Liver (tissue), 9 donors: ENCODE results near the gene SFMBT2. TPM values are rescaled to one million over a fixed set of nuclear protein-coding genes. Genes with fewer than 3 reads are reported as not detected.

Experiments
- DNase-seq: peaks from one replicate; pipeline ENCODE4 v3.0.0-alpha.2; 2017; ENCODE audit warnings: low spot score
- H3K27ac ChIP-seq, 2 donors: one replicate each; pipeline ENCODE4 v1.7.0; 2013; ENCODE audit warnings: inconsistent platforms in 2 of 2, low read length in 2 of 2, control low read depth in 1 of 2, low read depth in 1 of 2, mild to moderate bottlenecking in 1 of 2
- H3K27me3 ChIP-seq, 4 donors: one replicate each; pipeline versions ENCODE4 v1.6.1 to v1.7.0; 2013; ENCODE audit warnings: low read length in 3 of 4, inconsistent platforms in 1 of 4, mild to moderate bottlenecking in 1 of 4, moderate library complexity in 1 of 4; ENCODE audit not compliant: control insufficient read depth in 4 of 4, insufficient read depth in 4 of 4
- H3K36me3 ChIP-seq, 4 donors: one replicate each; pipeline versions ENCODE4 v1.6.1 to v1.7.0; 2013; ENCODE audit warnings: low read length in 3 of 4, mild to moderate bottlenecking in 3 of 4, low read depth in 1 of 4, moderate library complexity in 1 of 4; ENCODE audit not compliant: control insufficient read depth in 4 of 4, insufficient read depth in 3 of 4
- H3K4me1 ChIP-seq, 4 donors: one replicate each; pipeline versions ENCODE4 v1.6.1 to v1.7.0; 2013; ENCODE audit warnings: low read length in 3 of 4, mild to moderate bottlenecking in 3 of 4, moderate library complexity in 1 of 4; ENCODE audit not compliant: control insufficient read depth in 4 of 4, insufficient read depth in 4 of 4
- H3K4me3 ChIP-seq, 3 donors: one replicate each; pipeline versions ENCODE4 v1.6.1 to v1.7.0; 2013; ENCODE audit warnings: low read length in 3 of 3, control low read depth in 1 of 3, low read depth in 1 of 3, mild to moderate bottlenecking in 1 of 3
- H3K9ac ChIP-seq, 2 donors: one replicate each; pipeline ENCODE4 v1.7.0; 2013; ENCODE audit warnings: low read length in 2 of 2, mild to moderate bottlenecking in 2 of 2, moderate library complexity in 2 of 2, control low read depth in 1 of 2, low read depth in 1 of 2
- H3K9me3 ChIP-seq, 4 donors: one replicate each; pipeline versions ENCODE4 v1.6.1 to v1.7.0; 2013; ENCODE audit warnings: low read length in 3 of 4; ENCODE audit not compliant: control insufficient read depth in 4 of 4
- ATF3 ChIP-seq: IDR thresholded peaks from 2 replicates; pipeline ENCODE4 v1.6.1; 2016; ENCODE audit warnings: antibody characterized with exemption
- CTCF ChIP-seq: fragments of 150-350 bp; IDR thresholded peaks from 2 replicates; pipeline ENCODE4 v1.5.1; 2017; ENCODE audit warnings: improper control_type of control experiment, low read depth, low read length; ENCODE audit not compliant: missing input control
- EGR1 ChIP-seq, 2 donors: IDR thresholded peaks; 2 replicates each; pipeline ENCODE4 v1.6.1; 2016 to 2018; ENCODE audit warnings: antibody characterized with exemption in 2 of 2, low read depth in 2 of 2
- FOXA1 ChIP-seq: IDR thresholded peaks from 2 replicates; pipeline ENCODE4 v1.6.1; 2016; ENCODE audit warnings: antibody characterized with exemption
- FOXA2 ChIP-seq: IDR thresholded peaks from 2 replicates; pipeline ENCODE4 v1.6.1; 2016; ENCODE audit warnings: antibody characterized with exemption
- GABPA ChIP-seq, 2 donors: IDR thresholded peaks in 1 of 2; conservative IDR thresholded peaks in 1 of 2; 2 replicates each; pipeline ENCODE4 v1.6.1; 2016; ENCODE audit warnings: antibody characterized with exemption in 2 of 2, mild to moderate bottlenecking in 1 of 2, moderate library complexity in 1 of 2
- HNF4A ChIP-seq, 2 donors: conservative IDR thresholded peaks; 2 replicates each; pipeline ENCODE4 v1.6.1; 2016; ENCODE audit warnings: antibody characterized with exemption in 2 of 2, mild to moderate bottlenecking in 2 of 2
- HNF4G ChIP-seq: IDR thresholded peaks from 2 replicates; pipeline ENCODE4 v1.6.1; 2016; ENCODE audit warnings: antibody characterized with exemption
- JUND ChIP-seq, 2 donors: IDR thresholded peaks; 2 replicates each; pipeline ENCODE4 v1.6.1; 2016; ENCODE audit warnings: antibody characterized with exemption in 2 of 2
- MAX ChIP-seq: IDR thresholded peaks from 2 replicates; pipeline ENCODE4 v1.6.1; 2016; ENCODE audit warnings: antibody characterized with exemption
- NR2F2 ChIP-seq: IDR thresholded peaks from 2 replicates; pipeline ENCODE4 v1.6.1; 2016; ENCODE audit warnings: antibody characterized with exemption
- RAD21 ChIP-seq, 2 donors: IDR thresholded peaks; 2 replicates each; pipeline ENCODE4 v1.6.1; 2016; ENCODE audit warnings: antibody characterized with exemption in 2 of 2, mild to moderate bottlenecking in 2 of 2
- RXRA ChIP-seq, 2 donors: IDR thresholded peaks; 2 replicates each; pipeline ENCODE4 v1.6.1; 2017 to 2018; ENCODE audit warnings: antibody characterized with exemption in 2 of 2, mild to moderate bottlenecking in 1 of 2
- SP1 ChIP-seq: IDR thresholded peaks from 2 replicates; pipeline ENCODE4 v1.6.1; 2018; ENCODE audit warnings: antibody characterized with exemption, mild to moderate bottlenecking
- TAF1 ChIP-seq: conservative IDR thresholded peaks from 2 replicates; pipeline ENCODE4 v1.6.1; 2016; ENCODE audit warnings: antibody characterized with exemption, mild to moderate bottlenecking
- YY1 ChIP-seq: IDR thresholded peaks from 2 replicates; pipeline ENCODE4 v1.6.1; 2016; ENCODE audit warnings: antibody characterized with exemption, mild to moderate bottlenecking
- ZBTB33 ChIP-seq: IDR thresholded peaks from 2 replicates; pipeline ENCODE4 v1.6.1; 2016; ENCODE audit warnings: antibody characterized with exemption
- polyA plus RNA-seq, 2 donors: library from polyadenylated mRNA; stranded (reverse) in 1 of 2; unstranded in 1 of 2; fragments of 200-250 nt in 1 of 2; fragments of >200 nt in 1 of 2; fragmentation: Nextera tagmentation in 1 of 2; extraction: Ambion mirVana in 1 of 2; gene quantifications; one replicate each; pipeline versions ENCODE4 v1.2.1 to v1.2.3, GENCODE V29; 2013 to 2015
- total RNA-seq, 2 donors: library from RNA; depleted of rRNA; stranded (reverse); fragments of >200 nt; gene quantifications; one replicate each; pipeline ENCODE4 v1.2.3, GENCODE V29; 2014
- TF ChIP-seq, protein P1 (sequence below): IDR thresholded peaks from 2 replicates; pipeline ENCODE4 v1.6.1; 2016; ENCODE audit warnings: antibody characterized with exemption, mild to moderate bottlenecking
- donor health status: healthy.
- donor health status: healthy.
- donor health status: healthy.
- donor health status: healthy.
- donor health status: healthy.

The SFMBT2 gene
- total and polyA plus RNA-seq, 4 donors: 0.46 to 2.8 (median 1.5) TPM

- H3K9ac ChIP-seq: no peak overlapping the region
Measured at GRCh38 chr10:7296076-7296475, 114.8 kb downstream of the SFMBT2 start.

More at GRCh38 chr10:7296076-7296475, 114.8 kb downstream of the SFMBT2 start:
- no peaks in the 10 kb centered on the region for H3K9me3 ChIP-seq
- no peaks in the 10 kb centered on the region for H3K27me3 ChIP-seq
- H3K36me3 ChIP-seq: no peaks in the 10 kb centered on the region
- no peaks in the 10 kb centered on the region for H3K4me1 ChIP-seq
- TF ChIP-seq JUND (IDR thresholded peaks at IDR 0.05): no peak
- TF ChIP-seq, protein P1, sequence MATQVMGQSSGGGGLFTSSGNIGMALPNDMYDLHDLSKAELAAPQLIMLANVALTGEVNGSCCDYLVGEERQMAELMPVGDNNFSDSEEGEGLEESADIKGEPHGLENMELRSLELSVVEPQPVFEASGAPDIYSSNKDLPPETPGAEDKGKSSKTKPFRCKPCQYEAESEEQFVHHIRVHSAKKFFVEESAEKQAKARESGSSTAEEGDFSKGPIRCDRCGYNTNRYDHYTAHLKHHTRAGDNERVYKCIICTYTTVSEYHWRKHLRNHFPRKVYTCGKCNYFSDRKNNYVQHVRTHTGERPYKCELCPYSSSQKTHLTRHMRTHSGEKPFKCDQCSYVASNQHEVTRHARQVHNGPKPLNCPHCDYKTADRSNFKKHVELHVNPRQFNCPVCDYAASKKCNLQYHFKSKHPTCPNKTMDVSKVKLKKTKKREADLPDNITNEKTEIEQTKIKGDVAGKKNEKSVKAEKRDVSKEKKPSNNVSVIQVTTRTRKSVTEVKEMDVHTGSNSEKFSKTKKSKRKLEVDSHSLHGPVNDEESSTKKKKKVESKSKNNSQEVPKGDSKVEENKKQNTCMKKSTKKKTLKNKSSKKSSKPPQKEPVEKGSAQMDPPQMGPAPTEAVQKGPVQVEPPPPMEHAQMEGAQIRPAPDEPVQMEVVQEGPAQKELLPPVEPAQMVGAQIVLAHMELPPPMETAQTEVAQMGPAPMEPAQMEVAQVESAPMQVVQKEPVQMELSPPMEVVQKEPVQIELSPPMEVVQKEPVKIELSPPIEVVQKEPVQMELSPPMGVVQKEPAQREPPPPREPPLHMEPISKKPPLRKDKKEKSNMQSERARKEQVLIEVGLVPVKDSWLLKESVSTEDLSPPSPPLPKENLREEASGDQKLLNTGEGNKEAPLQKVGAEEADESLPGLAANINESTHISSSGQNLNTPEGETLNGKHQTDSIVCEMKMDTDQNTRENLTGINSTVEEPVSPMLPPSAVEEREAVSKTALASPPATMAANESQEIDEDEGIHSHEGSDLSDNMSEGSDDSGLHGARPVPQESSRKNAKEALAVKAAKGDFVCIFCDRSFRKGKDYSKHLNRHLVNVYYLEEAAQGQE: no peak
- TF ChIP-seq YY1: no peak
- TF ChIP-seq FOXA2: no peak
- no peak for TF ChIP-seq RXRA (IDR thresholded peaks at IDR 0.05)
- TF ChIP-seq GABPA (IDR thresholded peaks at IDR 0.05 in 1 of 2, conservative IDR thresholded peaks at IDR 0.05 in 1 of 2): no peak
- no peak for TF ChIP-seq FOXA1
- TF ChIP-seq NR2F2: no peak
- no peak for TF ChIP-seq MAX
- no peak for TF ChIP-seq EGR1 (IDR thresholded peaks at IDR 0.05; ENCODE audit: low read depth in 2 of 2)
- TF ChIP-seq ZBTB33: no peak
- no peak for TF ChIP-seq TAF1
- TF ChIP-seq HNF4A (conservative IDR thresholded peaks at IDR 0.05): no peak
- TF ChIP-seq RAD21 (IDR thresholded peaks at IDR 0.05): no peak
- no peak for TF ChIP-seq CTCF
- no peak for TF ChIP-seq SP1
- TF ChIP-seq ATF3: no peak
- TF ChIP-seq HNF4G: no peak
- H3K27ac ChIP-seq: no peak overlapping the region
- no peak for DNase-seq
- no peak overlapping the region for H3K4me3 ChIP-seq
